ENCODE data around the gene RGL1. TPM values are rescaled to one million over a fixed set of nuclear protein-coding genes. Genes with fewer than 3 reads are reported as not detected.

Gene RGL1
- total RNA-seq, 1 experiment from 2014 or later = 1.3 TPM

DNA sequence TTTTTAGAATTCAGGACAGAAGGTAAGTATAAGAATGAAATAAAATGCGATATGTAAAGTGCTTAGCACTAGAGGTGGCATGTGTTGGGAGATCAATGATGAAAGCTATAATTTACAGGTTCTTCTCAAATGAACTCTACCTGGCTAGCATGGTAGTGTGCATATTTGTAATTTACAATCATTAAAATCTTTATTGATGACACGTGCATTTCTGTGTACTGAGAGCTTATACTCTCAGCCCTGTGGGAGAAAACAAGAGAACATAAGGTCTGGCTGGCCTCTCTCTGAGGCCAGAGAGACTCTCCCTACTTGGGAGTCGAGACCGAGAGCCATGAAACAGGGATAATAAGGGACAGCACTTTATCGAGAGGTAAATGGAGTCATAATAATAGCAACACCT is 156.2 kb downstream of the RGL1 start:
- TF ChIP-seq EZH2 (IDR thresholded peaks at IDR 0.05) = no peak
- TF ChIP-seq CTCF (IDR thresholded peaks at IDR 0.05 in 2 of 3, conservative IDR thresholded peaks at IDR 0.05 in 1 of 3; ENCODE audit: borderline replicate concordance in 1 of 3, insufficient read depth in 1 of 3, low read depth in 2 of 3, low read length in 2 of 3) = no peak
- TF ChIP-seq ZFX (IDR thresholded peaks at IDR 0.05) = no peak
- TF ChIP-seq ZBTB33 (IDR thresholded peaks at IDR 0.05; ENCODE audit: extremely low read depth, insufficient replicate concordance, low read length) = no peak
- no peak for TF ChIP-seq EZH2phosphoT487 (IDR thresholded peaks at IDR 0.05; ENCODE audit: borderline replicate concordance)
- ATAC-seq = no peak
- H3K9me3 ChIP-seq (ENCODE audit: control insufficient read depth in 1 of 2, insufficient read depth in 1 of 2, low read depth in 1 of 2, low read length in 2 of 2) = no peaks in the 10 kb centered on the region
- DNase-seq (ENCODE audit: low read depth, low spot score) = no peak
- no TSS peak for BruUV-seq (replicated peaks)
- intact Hi-C loops (cut with micrococcal nuclease) = no loop called here
- H2AFZ ChIP-seq (ENCODE audit: low read depth, low read length, poor library complexity, severe bottlenecking) = no peak overlapping the region
- no peak overlapping the region for H3K27ac ChIP-seq (ENCODE audit: low read depth, low read length)
- no peaks in the 10 kb centered on the region for H3K79me2 ChIP-seq (ENCODE audit: insufficient read depth, low read length)
- H3K9me2 ChIP-seq (ENCODE audit: insufficient read depth) = no peaks in the 10 kb centered on the region
- no peaks in the 10 kb centered on the region for H3K36me3 ChIP-seq (ENCODE audit: control insufficient read depth in 1 of 2, insufficient read depth in 2 of 2, low read length in 2 of 2)
- no peak overlapping the region for H3K4me3 ChIP-seq (replicated peaks in 1 of 2; ENCODE audit: low read depth in 1 of 2, low read length in 2 of 2)
- no peak overlapping the region for H3K4me2 ChIP-seq (ENCODE audit: low read length)
- H3K27me3 ChIP-seq (ENCODE audit: insufficient read depth, low read length) = no peaks in the 10 kb centered on the region
- H3K9ac ChIP-seq (ENCODE audit: low read length) = no peak overlapping the region
- RAD21 ChIA-PET (ENCODE audit: low non-redundant PET in 1 of 2, low total read pairs in 2 of 2, uncharacterized antibody in 2 of 2, unreplicated experiment in 2 of 2) = no interaction called here
- H4K20me1 ChIP-seq (ENCODE audit: insufficient read depth) = no peaks in the 10 kb centered on the region
- H3K4me1 ChIP-seq (ENCODE audit: control insufficient read depth in 1 of 2, insufficient read depth in 2 of 2, low read length in 2 of 2) = peaks cover 0 to 11% of the 10 kb centered on the region in 2 experiments; a peak in 2 of 4 replicates
- CTCF ChIA-PET = no interaction called here
- POLR2A ChIA-PET = no interaction called here

GRCh38 chr1:183962903-183963302 is 158.0 kb downstream of the RGL1 start:
- H3K9me2 ChIP-seq (ENCODE audit: insufficient read depth) = no peaks in the 10 kb centered on the region
- no peak for DNase-seq (ENCODE audit: low read depth, low spot score)
- no peaks in the 10 kb centered on the region for H3K4me1 ChIP-seq (ENCODE audit: control insufficient read depth in 1 of 2, insufficient read depth in 2 of 2, low read length in 2 of 2)
- H3K27me3 ChIP-seq (ENCODE audit: insufficient read depth, low read length) = no peaks in the 10 kb centered on the region
- H3K4me2 ChIP-seq (ENCODE audit: low read length) = no peak overlapping the region
- intact Hi-C loops (cut with micrococcal nuclease) = no loop called here
- no peak for ATAC-seq
- no peak overlapping the region for H3K4me3 ChIP-seq (replicated peaks in 1 of 2; ENCODE audit: low read depth in 1 of 2, low read length in 2 of 2)
- CTCF ChIA-PET = no interaction called here
- H3K9me3 ChIP-seq (ENCODE audit: control insufficient read depth in 1 of 2, insufficient read depth in 1 of 2, low read depth in 1 of 2, low read length in 2 of 2) = no peaks in the 10 kb centered on the region
- H3K79me2 ChIP-seq (ENCODE audit: insufficient read depth, low read length) = no peaks in the 10 kb centered on the region
- POLR2A ChIA-PET = no interaction called here
- no peak overlapping the region for H3K9ac ChIP-seq (ENCODE audit: low read length)
- no peak overlapping the region for H2AFZ ChIP-seq (ENCODE audit: low read depth, low read length, poor library complexity, severe bottlenecking)
- H3K36me3 ChIP-seq (ENCODE audit: control insufficient read depth in 1 of 2, insufficient read depth in 2 of 2, low read length in 2 of 2) = no peaks in the 10 kb centered on the region
- no peak overlapping the region for H3K27ac ChIP-seq (ENCODE audit: low read depth, low read length)
- RAD21 ChIA-PET (ENCODE audit: low non-redundant PET in 1 of 2, low total read pairs in 2 of 2, uncharacterized antibody in 2 of 2, unreplicated experiment in 2 of 2) = no interaction called here
- no TSS peak for BruUV-seq (replicated peaks)
- no peaks in the 10 kb centered on the region for H4K20me1 ChIP-seq (ENCODE audit: insufficient read depth)
- no peak for TF ChIP-seq SRF (IDR thresholded peaks at IDR 0.05; ENCODE audit: low read depth)
- no peak for TF ChIP-seq YY1 (IDR thresholded peaks at IDR 0.05; ENCODE audit: extremely low read depth, insufficient replicate concordance, low read depth, low read length)
- no peak for TF ChIP-seq SIN3A (IDR thresholded peaks at IDR 0.05; ENCODE audit: low read depth)
- no peak for TF ChIP-seq ZBTB33 (IDR thresholded peaks at IDR 0.05; ENCODE audit: extremely low read depth, insufficient replicate concordance, low read length)
- TF ChIP-seq REST (IDR thresholded peaks at IDR 0.05; ENCODE audit: low read depth) = no peak
- no peak for TF ChIP-seq FOSL1 (IDR thresholded peaks at IDR 0.05; ENCODE audit: low read depth)
